Parathyroid adenoma (tissue), 2 donors: ENCODE data around the gene SELENON.

ENCODE experiments used
- H2AFZ ChIP-seq: fragments of 300-600 bp; sonication (generic); one replicate; pipeline ENCODE4 v1.7.0; 2017; ENCODE audit warnings: antibody characterized with exemption, mild to moderate bottlenecking
- H3K27ac ChIP-seq: fragments of 300-600 bp; sonication (generic); one replicate; pipeline ENCODE4 v1.7.0; 2017
- H3K27me3 ChIP-seq: fragments of 300-600 bp; sonication (generic); one replicate; pipeline ENCODE4 v1.7.0; 2017; ENCODE audit warnings: low read length; ENCODE audit not compliant: control insufficient read depth, insufficient read depth
- H3K36me3 ChIP-seq: fragments of 300-600 bp; sonication (generic); one replicate; pipeline ENCODE4 v1.7.0; 2017; ENCODE audit warnings: low read length; ENCODE audit not compliant: control insufficient read depth, insufficient read depth
- H3K4me1 ChIP-seq: fragments of 300-600 bp; sonication (generic); one replicate; pipeline ENCODE4 v1.7.0; 2017; ENCODE audit warnings: control low read depth
- H3K4me2 ChIP-seq: fragments of 300-600 bp; sonication (generic); one replicate; pipeline ENCODE4 v1.7.0; 2017; ENCODE audit warnings: low read length
- H3K4me3 ChIP-seq: fragments of 300-600 bp; sonication (generic); one replicate; pipeline ENCODE4 v1.7.0; 2017; ENCODE audit warnings: low read depth, low read length
- H3K79me2 ChIP-seq: fragments of 300-600 bp; sonication (generic); one replicate; pipeline ENCODE4 v1.7.0; 2017; ENCODE audit warnings: control low read depth
- H3K9ac ChIP-seq: fragments of 300-600 bp; sonication (generic); one replicate; pipeline ENCODE4 v1.7.0; 2017; ENCODE audit warnings: mild to moderate bottlenecking
- H3K9me3 ChIP-seq: fragments of 300-600 bp; sonication (generic); one replicate; pipeline ENCODE4 v1.7.0; 2017; ENCODE audit warnings: low read length; ENCODE audit not compliant: control insufficient read depth
- TF ChIP-seq, protein P1 (sequence below): fragments of 300-600 bp; sonication (generic); IDR thresholded peaks from one replicate; pipeline ENCODE4 v1.7.0; 2017; ENCODE audit warnings: antibody characterized with exemption, mild to moderate bottlenecking
- donor health status: primary hyperparathyroidism.

SELENON gene

DNA sequence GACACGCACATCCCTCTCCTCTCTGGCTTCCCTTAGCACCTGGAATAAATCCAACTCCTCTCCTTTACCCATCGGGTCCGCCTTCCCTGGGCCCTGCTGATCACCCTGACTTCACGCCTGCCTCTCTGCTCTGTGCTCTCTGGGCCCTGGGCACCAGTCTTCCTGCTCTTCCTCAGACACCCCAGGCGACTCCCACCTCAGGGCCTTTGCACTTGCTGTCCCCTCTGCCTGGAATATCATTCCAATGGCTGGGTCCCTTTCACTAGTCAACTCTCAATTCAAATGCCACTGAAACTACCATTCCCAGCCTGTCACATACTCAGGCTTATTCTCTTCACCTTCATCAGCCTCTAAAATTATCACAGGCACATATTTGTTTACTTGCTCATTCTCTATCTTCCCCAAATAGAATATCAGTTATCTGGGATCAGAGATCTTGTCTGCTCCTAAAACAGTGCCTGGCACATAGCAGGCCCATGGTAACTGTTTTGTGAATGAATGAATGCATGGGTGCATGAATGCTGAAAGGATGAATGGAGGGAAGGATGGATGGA is 27.2 kb upstream of the SELENON start:
- H3K4me1 ChIP-seq, result peaks cover 33% of the 10 kb centered on the region
- H3K36me3 ChIP-seq, result no peaks in the 10 kb centered on the region
- no peak overlapping the region for H3K27ac ChIP-seq

DNA sequence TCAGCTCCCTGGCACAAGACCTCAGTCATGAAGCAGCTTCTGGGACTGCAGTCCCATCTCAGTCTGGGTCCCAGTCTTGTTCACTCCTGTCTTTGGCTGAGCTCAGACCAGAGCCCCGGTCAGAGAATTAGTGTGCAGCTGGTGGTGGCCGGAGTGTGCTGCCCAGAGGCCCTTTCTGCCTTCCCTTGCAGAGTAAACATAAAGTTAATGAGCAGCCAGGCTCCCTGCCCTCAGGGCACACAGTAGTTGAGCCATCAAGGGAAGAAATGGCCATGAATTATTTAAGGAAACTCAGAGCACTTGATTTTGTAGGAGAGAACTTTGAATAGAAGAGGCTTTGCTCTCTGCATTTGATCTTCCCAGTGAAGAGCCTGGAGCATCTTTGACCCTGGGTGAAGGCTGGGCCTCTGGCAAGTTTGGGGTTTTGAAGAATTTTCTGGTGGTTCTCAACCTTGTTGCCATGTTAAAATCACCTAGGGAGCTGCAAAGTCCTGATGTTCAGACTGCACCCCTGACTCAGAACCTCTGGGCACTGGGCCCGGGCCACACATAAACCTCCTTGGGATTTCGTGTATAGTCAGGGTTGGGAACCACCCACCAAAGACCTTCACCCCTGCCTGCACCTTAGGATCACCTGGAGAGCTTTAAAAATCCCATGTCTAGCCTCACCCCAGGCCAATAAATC is 26.4 kb upstream of the SELENON start:
- Histone ChIP-seq H3K4me1 (peaks cover 33% of the 10 kb centered on the region), H3K4me2 (peak overlapping the region; percentile 20), H3K27me3 (no peaks in the 10 kb centered on the region), H3K79me2 (no peaks in the 10 kb centered on the region), H2AFZ (no peak overlapping the region), H3K27ac (no peak overlapping the region), H3K36me3 (no peaks in the 10 kb centered on the region), H3K9ac (no peak overlapping the region), H3K9me3 (no peaks in the 10 kb centered on the region), H3K4me3 (no peak overlapping the region)
- TF ChIP-seq, protein P1, sequence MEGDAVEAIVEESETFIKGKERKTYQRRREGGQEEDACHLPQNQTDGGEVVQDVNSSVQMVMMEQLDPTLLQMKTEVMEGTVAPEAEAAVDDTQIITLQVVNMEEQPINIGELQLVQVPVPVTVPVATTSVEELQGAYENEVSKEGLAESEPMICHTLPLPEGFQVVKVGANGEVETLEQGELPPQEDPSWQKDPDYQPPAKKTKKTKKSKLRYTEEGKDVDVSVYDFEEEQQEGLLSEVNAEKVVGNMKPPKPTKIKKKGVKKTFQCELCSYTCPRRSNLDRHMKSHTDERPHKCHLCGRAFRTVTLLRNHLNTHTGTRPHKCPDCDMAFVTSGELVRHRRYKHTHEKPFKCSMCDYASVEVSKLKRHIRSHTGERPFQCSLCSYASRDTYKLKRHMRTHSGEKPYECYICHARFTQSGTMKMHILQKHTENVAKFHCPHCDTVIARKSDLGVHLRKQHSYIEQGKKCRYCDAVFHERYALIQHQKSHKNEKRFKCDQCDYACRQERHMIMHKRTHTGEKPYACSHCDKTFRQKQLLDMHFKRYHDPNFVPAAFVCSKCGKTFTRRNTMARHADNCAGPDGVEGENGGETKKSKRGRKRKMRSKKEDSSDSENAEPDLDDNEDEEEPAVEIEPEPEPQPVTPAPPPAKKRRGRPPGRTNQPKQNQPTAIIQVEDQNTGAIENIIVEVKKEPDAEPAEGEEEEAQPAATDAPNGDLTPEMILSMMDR, result no peak

More for the DNA sequence above, 27.2 kb upstream of the SELENON start:
- Histone ChIP-seq H3K9me3 (no peaks in the 10 kb centered on the region), H2AFZ (no peak overlapping the region), H3K27me3 (no peaks in the 10 kb centered on the region), H3K4me2 (peak overlapping the region; percentile 0), H3K79me2 (no peaks in the 10 kb centered on the region), H3K9ac (no peak overlapping the region), H3K4me3 (no peak overlapping the region)
- TF ChIP-seq, protein P1, result no peak

DNA sequence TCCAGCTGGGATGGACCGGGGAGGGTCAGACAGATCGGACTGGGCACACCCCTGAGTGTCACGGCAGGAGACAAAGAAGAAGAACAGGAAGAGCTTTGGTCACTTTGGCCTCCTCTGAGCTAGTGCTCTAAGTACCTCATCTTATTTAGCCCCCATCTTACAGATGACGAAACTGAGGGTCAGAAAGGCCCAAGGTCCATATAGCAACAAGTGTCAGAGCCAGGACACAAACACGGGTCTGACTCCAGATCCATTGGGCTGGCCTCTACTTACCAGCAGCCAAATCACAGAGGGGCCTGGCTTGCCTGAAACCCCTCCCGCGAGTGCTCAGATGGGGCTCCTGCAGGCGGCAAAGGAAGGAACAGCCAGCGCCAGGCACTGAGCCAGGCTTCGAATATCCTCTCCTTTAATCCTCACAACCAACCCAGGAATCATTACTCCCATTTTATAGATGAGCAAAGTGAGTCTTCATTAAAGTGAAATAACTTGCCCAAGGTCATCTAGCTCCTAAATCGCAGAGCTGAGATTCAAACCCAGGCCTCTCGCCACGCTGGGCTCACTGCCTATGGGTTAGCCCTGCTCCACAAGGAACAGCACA is 25.7 kb upstream of the SELENON start:
- no peak overlapping the region for H3K4me3 ChIP-seq
- H3K79me2 ChIP-seq, result no peaks in the 10 kb centered on the region
- no peaks in the 10 kb centered on the region for H3K9me3 ChIP-seq
- peaks cover 33% of the 10 kb centered on the region for H3K4me1 ChIP-seq
- no peaks in the 10 kb centered on the region for H3K27me3 ChIP-seq
- H3K4me2 ChIP-seq, result peak overlapping the region; percentile 46
- TF ChIP-seq, protein P1, result no peak
- H3K27ac ChIP-seq, result peak overlapping the region; percentile 49
- H2AFZ ChIP-seq, result no peak overlapping the region
- H3K9ac ChIP-seq, result no peak overlapping the region
- H3K36me3 ChIP-seq, result no peaks in the 10 kb centered on the region

GRCh38 chr1:25774921-25775771 is 24.8 kb upstream of the SELENON start:
- TF ChIP-seq, protein P1, result no peak
- H3K79me2 ChIP-seq, result no peaks in the 10 kb centered on the region
- no peaks in the 10 kb centered on the region for H3K36me3 ChIP-seq
- no peaks in the 10 kb centered on the region for H3K9me3 ChIP-seq
- H3K4me2 ChIP-seq, result peak overlapping the region; percentile 22
- peak overlapping the region; percentile 66 for H3K27ac ChIP-seq
- H3K27me3 ChIP-seq, result no peaks in the 10 kb centered on the region
- H3K4me3 ChIP-seq, result no peak overlapping the region
- H3K9ac ChIP-seq, result no peak overlapping the region
- peaks cover 31% of the 10 kb centered on the region for H3K4me1 ChIP-seq
- no peak overlapping the region for H2AFZ ChIP-seq
